Neutrophil (primary cell): ENCODE measurements around the gene CAPS2.

Experiments
- H3K27ac ChIP-seq: fragments of 200-600 bp; sonication (generic); 2 replicates; pipeline ENCODE4 v1.5.1; 2016; ENCODE audit warnings: mild to moderate bottlenecking, moderate library complexity
- H3K27me3 ChIP-seq: fragments of 200-600 bp; sonication (generic); 2 replicates; pipeline ENCODE4 v1.6.0; 2016; ENCODE audit warnings: mild to moderate bottlenecking
- H3K36me3 ChIP-seq: fragments of 200-600 bp; sonication (generic); 2 replicates; pipeline ENCODE4 v1.5.1; 2017
- H3K4me1 ChIP-seq, 2 experiments: fragments of 200-600 bp in 1 of 2; sonication (generic) in 1 of 2; 1 replicate in 1 of 2; 2 replicates in 1 of 2; pipeline versions ENCODE4 v1.5.1 to v1.6.1; 2013 to 2016; ENCODE audit warnings: low read depth in 1 of 2, low read length in 1 of 2, mild to moderate bottlenecking in 1 of 2, moderate library complexity in 1 of 2; ENCODE audit not compliant: control insufficient read depth in 1 of 2, insufficient read depth in 1 of 2
- H3K4me3 ChIP-seq, 2 experiments: fragments of 200-600 bp in 1 of 2; sonication (generic) in 1 of 2; 1 replicate in 1 of 2; 2 replicates in 1 of 2; pipeline ENCODE4 v1.5.1; 2013 to 2016; ENCODE audit warnings: low read depth in 1 of 2, low read length in 1 of 2, mild to moderate bottlenecking in 1 of 2, moderate library complexity in 1 of 2
- H3K9me3 ChIP-seq: fragments of 200-600 bp; sonication (generic); 2 replicates; pipeline ENCODE4 v1.5.1; 2016
- TF ChIP-seq, protein P1 (sequence below): fragments of 200-600 bp; sonication (generic); IDR thresholded peaks from 2 replicates; pipeline ENCODE4 v1.5.1; 2016; ENCODE audit warnings: antibody characterized with exemption

Gene CAPS2

GRCh38 chr12:75305412-75306332 is 24.5 kb downstream of the CAPS2 start:
- no peak overlapping the region for H3K27ac ChIP-seq
- no peaks in the 10 kb centered on the region for H3K9me3 ChIP-seq
- H3K27me3 ChIP-seq: no peaks in the 10 kb centered on the region
- TF ChIP-seq, protein P1, sequence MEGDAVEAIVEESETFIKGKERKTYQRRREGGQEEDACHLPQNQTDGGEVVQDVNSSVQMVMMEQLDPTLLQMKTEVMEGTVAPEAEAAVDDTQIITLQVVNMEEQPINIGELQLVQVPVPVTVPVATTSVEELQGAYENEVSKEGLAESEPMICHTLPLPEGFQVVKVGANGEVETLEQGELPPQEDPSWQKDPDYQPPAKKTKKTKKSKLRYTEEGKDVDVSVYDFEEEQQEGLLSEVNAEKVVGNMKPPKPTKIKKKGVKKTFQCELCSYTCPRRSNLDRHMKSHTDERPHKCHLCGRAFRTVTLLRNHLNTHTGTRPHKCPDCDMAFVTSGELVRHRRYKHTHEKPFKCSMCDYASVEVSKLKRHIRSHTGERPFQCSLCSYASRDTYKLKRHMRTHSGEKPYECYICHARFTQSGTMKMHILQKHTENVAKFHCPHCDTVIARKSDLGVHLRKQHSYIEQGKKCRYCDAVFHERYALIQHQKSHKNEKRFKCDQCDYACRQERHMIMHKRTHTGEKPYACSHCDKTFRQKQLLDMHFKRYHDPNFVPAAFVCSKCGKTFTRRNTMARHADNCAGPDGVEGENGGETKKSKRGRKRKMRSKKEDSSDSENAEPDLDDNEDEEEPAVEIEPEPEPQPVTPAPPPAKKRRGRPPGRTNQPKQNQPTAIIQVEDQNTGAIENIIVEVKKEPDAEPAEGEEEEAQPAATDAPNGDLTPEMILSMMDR: no peak
- no peak overlapping the region for H3K4me3 ChIP-seq
- H3K36me3 ChIP-seq: no peaks in the 10 kb centered on the region
- no peaks in the 10 kb centered on the region for H3K4me1 ChIP-seq

- no peaks in the 10 kb centered on the region for H3K36me3 ChIP-seq
- H3K27ac ChIP-seq: no peak overlapping the region
- no peaks in the 10 kb centered on the region for H3K27me3 ChIP-seq
- TF ChIP-seq, protein P1: no peak
- H3K4me1 ChIP-seq: no peaks in the 10 kb centered on the region
- H3K9me3 ChIP-seq: no peaks in the 10 kb centered on the region
- no peak overlapping the region for H3K4me3 ChIP-seq
These were observed 27.3 kb downstream of the CAPS2 start for GRCh38 chr12:75302781-75303180.

DNA sequence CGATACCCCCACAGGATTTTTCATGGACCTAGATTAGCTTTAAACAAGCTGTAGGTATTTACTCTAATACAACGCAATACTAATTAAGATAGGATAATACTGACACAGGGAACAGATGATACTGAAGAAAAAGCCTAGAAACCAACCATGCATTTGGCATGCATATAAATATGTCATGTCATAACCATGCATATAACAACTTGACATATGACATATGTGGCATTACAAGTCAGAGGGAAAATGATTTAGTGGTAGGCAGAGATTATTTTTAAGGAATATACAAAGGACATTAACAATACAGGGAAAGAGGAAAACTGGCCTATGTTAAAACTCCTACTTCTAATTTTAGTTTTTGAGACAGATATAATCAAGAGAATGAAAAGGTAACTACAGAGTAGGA is 27.9 kb downstream of the CAPS2 start:
- Histone ChIP-seq H3K4me1 (no peaks in the 10 kb centered on the region), H3K27me3 (no peaks in the 10 kb centered on the region), H3K27ac (no peak overlapping the region), H3K9me3 (no peaks in the 10 kb centered on the region), H3K36me3 (no peaks in the 10 kb centered on the region), H3K4me3 (no peak overlapping the region)
- TF ChIP-seq, protein P1: no peak

- TF ChIP-seq, protein P1: no peak
- H3K9me3 ChIP-seq: no peaks in the 10 kb centered on the region
- H3K4me3 ChIP-seq: no peak overlapping the region
- H3K36me3 ChIP-seq: no peaks in the 10 kb centered on the region
- H3K4me1 ChIP-seq: no peaks in the 10 kb centered on the region
- H3K27me3 ChIP-seq: no peaks in the 10 kb centered on the region
- no peak overlapping the region for H3K27ac ChIP-seq
These were observed 35.3 kb downstream of the CAPS2 start for GRCh38 chr12:75294797-75295196.

GRCh38 chr12:75294336-75294735 is 35.8 kb downstream of the CAPS2 start:
- no peaks in the 10 kb centered on the region for H3K9me3 ChIP-seq
- H3K27me3 ChIP-seq: no peaks in the 10 kb centered on the region
- H3K27ac ChIP-seq: no peak overlapping the region
- TF ChIP-seq, protein P1: no peak
- H3K4me1 ChIP-seq: no peaks in the 10 kb centered on the region
- no peaks in the 10 kb centered on the region for H3K36me3 ChIP-seq
- H3K4me3 ChIP-seq: no peak overlapping the region
